CD4-positive, alpha-beta memory T cell (primary cell): ENCODE data around the gene STIL. TPM values are rescaled to one million over a fixed set of nuclear protein-coding genes. Genes with fewer than 3 reads are reported as not detected.
"Not testable (repeated sequence)": the region's sequence is repeated elsewhere in the genome, so short reads cannot be mapped to it uniquely, and the experiment has no call there.

Source experiments
- CTCF ChIA-PET: fragments of 350-600 bp; sonication (Branson Sonifier 250); formaldehyde crosslinking; loops from one replicate; lab custom pipeline; 2021; ENCODE audit warnings: inconsistent platforms; ENCODE audit not compliant: partially characterized antibody; lab: Charles Lee
- POLR2A ChIA-PET: fragments of 350-600 bp; sonication (Branson Sonifier 250); formaldehyde crosslinking; loops from one replicate; lab custom pipeline; 2021; ENCODE audit not compliant: partially characterized antibody; lab: Charles Lee
- DNase-seq, 5 donors: peaks; one replicate each; pipeline versions ENCODE4 v3.0.0 to v3.0.0-alpha.2; 2020 to 2022; ENCODE audit warnings: mixed read lengths in 1 of 5
- H3K27ac ChIP-seq: one replicate; pipeline ENCODE4 v1.7.0; 2013; ENCODE audit warnings: low read depth, low read length
- H3K27me3 ChIP-seq: 2 replicates; pipeline ENCODE4 v1.7.0; 2013; ENCODE audit warnings: mild to moderate bottlenecking, low read length, moderate library complexity; ENCODE audit not compliant: insufficient read depth
- H3K36me3 ChIP-seq: 2 replicates; pipeline ENCODE4 v1.7.0; 2013; ENCODE audit warnings: mild to moderate bottlenecking, low read length, moderate library complexity; ENCODE audit not compliant: insufficient read depth
- H3K4me1 ChIP-seq: 2 replicates; pipeline ENCODE4 v1.7.0; 2013; ENCODE audit warnings: mild to moderate bottlenecking, low read length, moderate library complexity; ENCODE audit not compliant: insufficient read depth
- H3K4me3 ChIP-seq, 2 donors: one replicate each; pipeline ENCODE4 v1.7.0; 2013; ENCODE audit warnings: low read length in 2 of 2, mild to moderate bottlenecking in 1 of 2
- H3K9me3 ChIP-seq, 2 donors: one replicate each; pipeline ENCODE4 v1.7.0; 2013; ENCODE audit warnings: low read length in 2 of 2, control low read depth in 1 of 2; ENCODE audit not compliant: control insufficient read depth in 1 of 2
- H3K27ac Mint-ChIP-seq, 7 donors: one replicate each; pipeline ENCODE4 v1.8.0; 2020 to 2021; ENCODE audit warnings: mixed read lengths in 7 of 7, mild to moderate bottlenecking in 6 of 7, inconsistent platforms in 3 of 7, moderate library complexity in 3 of 7
- H3K27me3 Mint-ChIP-seq, 2 donors: one replicate each; pipeline ENCODE4 v1.8.0; 2020 to 2021; ENCODE audit warnings: mixed read lengths in 2 of 2
- H3K36me3 Mint-ChIP-seq, 2 donors: one replicate each; pipeline ENCODE4 v1.8.0; 2020 to 2021; ENCODE audit warnings: mixed read lengths in 2 of 2, inconsistent platforms in 1 of 2, mild to moderate bottlenecking in 1 of 2
- H3K4me1 Mint-ChIP-seq, 4 donors: one replicate each; pipeline ENCODE4 v1.8.0; 2020 to 2021; ENCODE audit warnings: mixed read lengths in 4 of 4, mild to moderate bottlenecking in 1 of 4
- H3K4me3 Mint-ChIP-seq, 8 donors: one replicate each; pipeline ENCODE4 v1.8.0; 2020 to 2021; ENCODE audit warnings: mixed read lengths in 8 of 8, mild to moderate bottlenecking in 7 of 8, moderate library complexity in 6 of 8, inconsistent platforms in 3 of 8
- H3K9me3 Mint-ChIP-seq, 8 donors: one replicate each; pipeline ENCODE4 v1.8.0; 2020 to 2021; ENCODE audit warnings: mixed read lengths in 8 of 8, mild to moderate bottlenecking in 5 of 8, inconsistent platforms in 3 of 8, moderate library complexity in 1 of 8
- intact Hi-C: fragments of 100-400 bp; cut with micrococcal nuclease; formaldehyde crosslinking; loops from one replicate; pipeline ENCODE4 v1.15.1; 2023
- polyA plus RNA-seq, 2 donors: library from polyadenylated mRNA; unstranded; fragments of 300-500 nt; fragmentation: Illumina TruSeq; gene quantifications; one replicate each; pipeline ENCODE4 v1.2.3, GENCODE V29; 2021
- total RNA-seq, 2 experiments: library from RNA; stranded (reverse); gene quantifications; one replicate each; pipeline ENCODE4 v1.2.3, GENCODE V29; 2021

STIL gene
- total and polyA plus RNA-seq, 4 experiments from 2014 or later, result 0.34 to 2.6 (median 1.3) TPM

DNA sequence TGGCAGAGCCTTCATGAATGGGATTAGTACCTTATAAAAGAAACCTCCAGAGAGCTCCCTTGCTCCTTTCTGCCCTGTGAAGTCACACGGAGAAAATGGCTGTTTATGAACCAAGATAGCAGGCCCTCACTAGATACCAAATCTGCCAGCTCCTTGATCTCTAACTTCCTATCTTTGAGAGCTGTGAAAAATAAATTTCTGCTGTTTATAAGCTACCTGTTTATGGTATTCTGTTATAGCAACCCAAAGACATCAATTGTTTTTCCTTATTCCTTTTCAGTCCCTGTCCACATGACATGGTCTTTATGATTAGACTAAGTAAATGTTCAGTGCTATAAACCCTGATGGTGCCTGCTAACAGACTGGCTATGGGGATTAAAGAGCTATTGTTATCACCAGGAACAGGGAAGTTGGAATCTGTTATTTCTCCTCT is 9.7 kb upstream of the STIL start:
- no peaks in the 10 kb centered on the region for H3K36me3 ChIP-seq
- H3K4me3 Mint-ChIP-seq, result no peak overlapping the region

GRCh38 chr1:47319968-47320367 is 6.0 kb upstream of the STIL start:
- H3K9me3 ChIP-seq, H3K36me3 Mint-ChIP-seq, H3K4me3 Mint-ChIP-seq, DNase-seq, H3K4me3 ChIP-seq, H3K9me3 Mint-ChIP-seq, POLR2A ChIA-PET, H3K36me3 ChIP-seq, H3K27me3 Mint-ChIP-seq, H3K27ac ChIP-seq, H3K4me1 ChIP-seq, H3K27me3 ChIP-seq, CTCF ChIA-PET, H3K27ac Mint-ChIP-seq, H3K4me1 Mint-ChIP-seq, intact Hi-C loops: not testable (repeated sequence)

More for the DNA sequence above, 9.7 kb upstream of the STIL start:
- Histone ChIP-seq H3K27me3 (no peaks in the 10 kb centered on the region), H3K9me3 (no peaks in the 10 kb centered on the region), H3K4me1 (no peaks in the 10 kb centered on the region), H3K4me3 (no peak overlapping the region), H3K27ac (no peak overlapping the region)
- no peaks in the 10 kb centered on the region for H3K4me1 Mint-ChIP-seq
- intact Hi-C loops, result no loop called here
- no peak overlapping the region for H3K27ac Mint-ChIP-seq
- no peaks in the 10 kb centered on the region for H3K9me3 Mint-ChIP-seq
- DNase-seq, result no peak
- H3K36me3 Mint-ChIP-seq, result no peaks in the 10 kb centered on the region
- ChIA-PET POLR2A (interaction anchor here (1.2 to 1.7 kb wide), 2 partner anchors 10 kb away, joined by 4 to 5 read pairs; partner anchors contain the start of genes CMPK1 and STIL), CTCF (interaction anchor here (0.8 to 1.6 kb wide), 3 partner anchors 8 to 10 kb away, joined by 3 to 6 read pairs (median 3); partner anchors contain the start of gene CMPK1)
- H3K27me3 Mint-ChIP-seq, result no peaks in the 10 kb centered on the region

DNA sequence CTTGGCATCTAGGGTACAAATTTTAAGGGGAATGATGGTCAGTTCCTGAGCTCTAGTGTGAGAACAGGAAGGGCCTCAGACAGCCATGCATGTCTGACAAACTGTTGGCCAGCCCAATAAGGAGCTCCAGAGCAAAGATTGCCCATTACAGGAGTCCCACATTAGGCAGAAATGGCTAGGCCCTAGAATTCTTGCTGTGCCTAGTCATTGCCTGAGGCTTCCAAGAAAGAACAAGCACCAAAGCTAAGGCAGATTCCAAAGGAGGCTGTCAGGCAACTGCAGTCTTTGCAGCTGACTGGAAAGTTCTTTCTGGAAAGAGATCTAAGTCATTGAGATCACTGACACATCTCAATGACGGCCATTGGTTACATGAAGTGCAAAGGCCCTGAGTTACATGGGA is 3.9 kb upstream of the STIL start:
- peak overlapping the region in 1 of 7 donors; percentile 35 for H3K27ac Mint-ChIP-seq
- H3K9me3 Mint-ChIP-seq, result no peaks in the 10 kb centered on the region
- no peak for DNase-seq
- H3K36me3 Mint-ChIP-seq, result peaks cover 0 to 4% of the 10 kb centered on the region in 2 donors
- no peaks in the 10 kb centered on the region for H3K9me3 ChIP-seq
- H3K4me3 ChIP-seq, result no peak overlapping the region
- H3K4me3 Mint-ChIP-seq, result no peak overlapping the region
- ChIA-PET POLR2A (interaction anchor here (1.0 to 1.6 kb wide), 3 partner anchors 12 to 120 kb away, joined by 3 to 4 read pairs (median 3); partner anchors contain the start of genes CMPK1 and FOXD2), CTCF (interaction anchor here (0.7 to 1.9 kb wide), 8 partner anchors 9 to 124 kb away, joined by 3 to 10 read pairs (median 5); partner anchors contain the start of gene CMPK1)
- no peaks in the 10 kb centered on the region for H3K27me3 Mint-ChIP-seq
- no peak overlapping the region for H3K27ac ChIP-seq
- peaks cover 6 to 19% (median 11%) of the 10 kb centered on the region in 4 donors for H3K4me1 Mint-ChIP-seq
- peaks cover 5% of the 10 kb centered on the region for H3K4me1 ChIP-seq
- intact Hi-C loops, result no loop called here
- H3K36me3 ChIP-seq, result no peaks in the 10 kb centered on the region
- H3K27me3 ChIP-seq, result no peaks in the 10 kb centered on the region

GRCh38 chr1:47309427-47309826 is 4.5 kb downstream of the STIL start:
- H3K9me3 Mint-ChIP-seq, result no peaks in the 10 kb centered on the region
- H3K36me3 ChIP-seq, result no peaks in the 10 kb centered on the region
- H3K4me1 ChIP-seq, result peaks cover 5% of the 10 kb centered on the region
- H3K4me1 Mint-ChIP-seq, result peaks cover 7 to 19% (median 10%) of the 10 kb centered on the region in 4 donors
- no peaks in the 10 kb centered on the region for H3K27me3 Mint-ChIP-seq
- H3K27ac Mint-ChIP-seq, result peak overlapping the region in 1 of 7 donors; percentile 41
- ChIA-PET CTCF (interaction anchor here (1.4 kb wide), 1 partner anchor 9 kb away, joined by 3 read pairs; no protein-coding TSS in a partner anchor), POLR2A (no interaction called here)
- no peak overlapping the region for H3K4me3 ChIP-seq
- intact Hi-C loops, result no loop called here
- H3K9me3 ChIP-seq, result no peaks in the 10 kb centered on the region
- no peaks in the 10 kb centered on the region for H3K27me3 ChIP-seq
- DNase-seq, result no peak
- no peak overlapping the region for H3K4me3 Mint-ChIP-seq
- H3K27ac ChIP-seq, result no peak overlapping the region
- peaks cover 0 to 4% of the 10 kb centered on the region in 2 donors for H3K36me3 Mint-ChIP-seq

DNA sequence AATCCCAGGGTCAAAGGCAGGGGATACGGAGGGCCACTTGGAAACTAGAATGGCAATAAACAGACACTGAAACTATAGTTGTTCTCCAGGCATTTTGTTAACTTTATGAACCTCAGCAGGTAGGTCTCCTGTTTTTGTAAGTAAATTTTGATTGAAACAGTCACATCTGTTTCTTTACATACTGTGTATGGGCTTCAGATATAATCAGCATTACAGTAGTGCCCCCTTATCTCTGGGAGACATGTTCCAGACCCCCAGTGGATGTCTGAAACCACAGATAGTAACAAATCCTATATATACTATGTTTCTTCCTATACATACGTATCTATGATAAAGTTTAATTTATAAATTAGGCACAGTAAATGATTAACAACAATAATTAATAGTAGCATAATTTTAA is 11.5 kb downstream of the STIL start:
- H3K9me3 Mint-ChIP-seq, result peaks cover 0 to 2% (median 0%) of the 10 kb centered on the region in 8 donors
- H3K36me3 ChIP-seq, result no peaks in the 10 kb centered on the region
- intact Hi-C loops, result no loop called here
- DNase-seq, result no peak
- H3K4me1 Mint-ChIP-seq, result peaks cover 0 to 1% (median 0%) of the 10 kb centered on the region in 4 donors
- no peak overlapping the region for H3K4me3 Mint-ChIP-seq
- POLR2A ChIA-PET, result no interaction called here
- H3K27ac Mint-ChIP-seq, result no peak overlapping the region
- CTCF ChIA-PET, result no interaction called here
- no peaks in the 10 kb centered on the region for H3K27me3 Mint-ChIP-seq
- peaks cover 5% of the 10 kb centered on the region for H3K4me1 ChIP-seq
- H3K27ac ChIP-seq, result no peak overlapping the region
- H3K4me3 ChIP-seq, result no peak overlapping the region
- no peaks in the 10 kb centered on the region for H3K27me3 ChIP-seq
- no peaks in the 10 kb centered on the region for H3K9me3 ChIP-seq
- peaks cover 5 to 16% of the 10 kb centered on the region in 2 donors for H3K36me3 Mint-ChIP-seq

DNA sequence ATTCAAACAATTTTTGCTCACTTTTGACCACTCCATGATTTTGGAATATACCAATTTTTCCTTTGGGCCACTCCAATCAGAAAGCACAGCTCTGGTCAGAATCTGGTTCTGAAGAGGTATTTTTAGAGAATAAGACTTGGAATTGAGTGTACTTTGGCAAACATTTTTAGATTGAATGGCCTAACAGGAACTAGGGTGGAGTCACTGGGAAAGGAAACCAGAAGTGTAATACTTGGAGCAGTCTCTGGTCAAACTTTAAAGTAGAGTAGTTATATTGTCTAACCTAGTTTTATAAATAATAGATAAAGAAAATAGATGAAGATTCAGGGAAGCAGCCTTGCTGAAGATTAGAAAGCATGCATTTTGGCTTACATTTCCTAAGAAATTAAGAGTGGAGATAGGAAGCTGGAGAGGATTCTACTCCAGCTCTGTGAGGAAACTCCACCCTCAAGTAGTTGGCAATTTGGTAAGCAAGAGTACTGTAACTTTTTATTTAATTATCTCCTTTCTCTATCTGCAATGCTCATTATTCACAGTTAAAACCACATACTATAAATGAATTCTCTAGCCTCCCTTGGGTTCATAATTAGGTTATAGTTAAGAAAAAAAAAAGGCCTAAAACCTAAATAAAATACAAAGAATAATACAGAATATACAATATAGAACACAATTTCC is 15.8 kb downstream of the STIL start:
- peaks cover 5% of the 10 kb centered on the region for H3K4me1 ChIP-seq
- no peak overlapping the region for H3K27ac ChIP-seq
- no peaks in the 10 kb centered on the region for H3K9me3 ChIP-seq
- intact Hi-C loops, result no loop called here
- no peaks in the 10 kb centered on the region for H3K36me3 ChIP-seq
- peaks cover 0 to 1% (median 0%) of the 10 kb centered on the region in 4 donors for H3K4me1 Mint-ChIP-seq
- DNase-seq, result no peak
- H3K9me3 Mint-ChIP-seq, result peaks cover 0 to 2% (median 0%) of the 10 kb centered on the region in 8 donors
- no peaks in the 10 kb centered on the region for H3K27me3 Mint-ChIP-seq
- no peak overlapping the region for H3K4me3 Mint-ChIP-seq
- no peaks in the 10 kb centered on the region for H3K27me3 ChIP-seq
- peak overlapping the region in 1 of 7 donors; percentile 23 for H3K27ac Mint-ChIP-seq
- ChIA-PET CTCF (no interaction called here), POLR2A (no interaction called here)
- H3K4me3 ChIP-seq, result no peak overlapping the region
- peaks cover 5 to 16% of the 10 kb centered on the region in 2 donors for H3K36me3 Mint-ChIP-seq

DNA sequence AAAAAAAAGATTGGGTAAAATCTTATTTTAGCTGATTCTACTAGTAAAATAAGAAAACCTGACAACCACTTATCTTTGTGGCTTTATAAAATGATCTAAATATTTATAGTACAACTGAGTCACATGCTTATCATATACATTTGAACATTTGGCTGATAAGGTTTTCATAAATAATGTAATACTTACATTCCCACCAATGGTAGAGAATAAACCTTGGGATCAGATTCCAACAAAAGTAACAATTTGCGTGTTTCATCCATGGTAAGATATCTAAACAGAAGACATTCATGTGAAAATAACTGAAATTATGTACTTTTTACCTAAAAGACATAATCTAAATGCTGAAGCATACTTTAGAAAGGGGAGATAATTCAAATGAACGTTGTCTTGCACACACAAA is 18.4 kb downstream of the STIL start:
- intact Hi-C loops, result no loop called here
- no peak for DNase-seq
- ChIA-PET CTCF (interaction anchor here (1.1 kb wide), 1 partner anchor 32 kb away, joined by 4 read pairs; no protein-coding TSS in a partner anchor), POLR2A (no interaction called here)
- Histone ChIP-seq H3K27me3 (no peaks in the 10 kb centered on the region), H3K27ac (no peak overlapping the region), H3K9me3 (no peaks in the 10 kb centered on the region), H3K36me3 (no peaks in the 10 kb centered on the region), H3K4me1 (peaks cover 5% of the 10 kb centered on the region), H3K4me3 (no peak overlapping the region)
- Mint-ChIP-seq H3K36me3 (peaks cover under 1 to 1% of the 10 kb centered on the region in 2 donors), H3K4me3 (no peak overlapping the region), H3K27ac (no peak overlapping the region), H3K27me3 (no peaks in the 10 kb centered on the region), H3K4me1 (peaks cover 0 to 1% (median 0%) of the 10 kb centered on the region in 4 donors), H3K9me3 (no peaks in the 10 kb centered on the region)
